AML-193 (cell line): ENCODE measurements around the gene BCAR1.

ENCODE experiments used
- DNase-seq, 2 experiments: peaks; one replicate each; lab custom pipeline; 2025; lab: John Stamatoyannopoulos, UW

BCAR1 gene

GRCh38 chr16:75203667-75204409 is 47.6 kb downstream of the BCAR1 start:
- DNase-seq, result no peak

DNA sequence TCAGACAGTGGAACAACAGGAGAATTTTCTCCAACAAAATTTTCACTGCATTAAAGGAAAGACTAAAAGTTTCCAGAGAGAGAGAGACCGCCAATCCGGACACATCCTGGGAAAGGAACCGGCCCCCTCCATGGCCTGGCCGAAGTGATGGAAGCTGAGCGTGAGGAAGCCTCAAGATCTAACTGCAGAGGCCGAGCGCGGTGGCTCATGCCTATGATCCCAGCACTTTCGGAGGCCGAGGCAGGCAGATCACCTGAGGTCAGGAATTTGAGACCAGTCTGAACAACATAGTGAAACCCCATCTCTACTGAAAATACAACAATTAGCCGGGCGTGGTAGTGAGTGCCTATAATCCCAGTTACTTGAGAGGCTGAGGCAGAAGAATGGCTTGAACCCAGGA is 48.3 kb downstream of the BCAR1 start:
- no peak for DNase-seq

DNA sequence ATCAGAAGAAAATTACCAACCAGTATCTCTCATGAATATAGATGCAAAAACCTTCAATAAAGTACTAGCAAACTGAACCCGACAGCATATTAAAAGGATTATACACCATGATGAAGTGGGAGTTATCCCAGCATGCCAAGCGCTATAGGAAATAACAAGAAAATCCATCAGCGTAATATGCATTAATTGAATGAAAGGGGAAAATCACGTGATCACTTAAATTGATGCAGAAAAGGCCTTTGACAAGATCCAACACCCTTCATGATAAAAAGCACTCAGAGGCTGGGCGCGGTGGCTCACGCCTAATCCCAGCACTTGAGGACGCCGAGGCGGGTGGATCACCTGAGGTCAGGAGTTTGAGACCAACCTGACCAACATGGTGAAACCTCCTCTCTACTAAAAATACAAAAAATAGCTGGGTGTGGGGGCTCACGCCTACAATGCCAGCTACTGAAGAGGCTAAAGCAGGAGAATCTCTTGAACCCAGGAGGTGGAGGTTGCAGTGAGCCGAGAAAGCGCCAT is 49.3 kb downstream of the BCAR1 start:
- no peak for DNase-seq

GRCh38 chr16:75198135-75198600 is 53.3 kb downstream of the BCAR1 start:
- DNase-seq, result no peak

DNA sequence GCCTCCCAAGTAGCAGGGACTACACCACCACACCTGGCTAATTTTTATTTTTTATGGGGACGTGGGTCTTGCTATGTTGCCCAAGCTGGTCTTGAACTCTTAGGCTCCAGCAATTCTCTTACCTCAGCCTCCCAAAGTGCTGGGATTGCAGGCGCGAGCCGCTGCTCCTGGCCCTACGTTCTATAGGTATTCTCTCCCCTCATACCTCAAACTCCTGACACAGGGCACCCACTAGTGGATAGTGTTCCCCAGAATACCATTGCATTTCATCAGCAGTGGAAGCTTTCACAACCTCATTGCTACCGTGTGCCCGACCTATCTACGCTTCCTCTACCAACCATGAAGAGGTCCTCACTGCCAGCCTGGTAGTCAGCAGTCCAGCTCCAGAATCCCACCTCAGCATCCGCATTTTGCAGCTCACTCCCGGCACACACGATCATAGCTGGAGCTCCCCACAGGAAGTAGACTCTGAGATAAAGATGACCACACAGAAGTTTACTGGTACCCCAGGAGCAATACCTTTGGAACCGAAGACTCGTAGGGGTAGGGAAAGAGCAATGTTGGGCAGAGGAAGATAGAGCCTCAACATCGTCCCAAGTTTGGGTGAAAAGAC is 53.8 kb downstream of the BCAR1 start:
- DNase-seq, result no peak

DNA sequence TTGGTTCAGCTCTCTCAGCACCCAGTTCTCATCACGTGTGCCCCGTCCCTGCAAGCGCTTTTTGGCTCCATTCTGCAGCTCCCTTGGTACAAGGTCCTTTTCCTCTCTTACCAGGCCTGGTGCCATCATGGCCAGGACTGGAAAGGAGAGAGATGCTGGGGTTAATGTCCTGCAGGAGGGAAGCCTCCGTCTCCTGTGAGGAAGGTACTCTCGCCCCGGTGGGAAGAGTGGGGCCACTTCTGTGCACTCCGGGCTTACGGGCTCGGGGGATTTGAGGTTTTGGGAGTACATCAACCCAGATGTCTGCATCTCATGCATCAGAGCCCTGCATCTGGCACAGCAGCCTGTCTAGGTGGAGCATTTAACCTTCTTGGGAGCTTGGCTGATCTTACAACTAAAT is 54.6 kb downstream of the BCAR1 start:
- no peak for DNase-seq

GRCh38 chr16:75195811-75196790 is 55.3 kb downstream of the BCAR1 start:
- no peak for DNase-seq

DNA sequence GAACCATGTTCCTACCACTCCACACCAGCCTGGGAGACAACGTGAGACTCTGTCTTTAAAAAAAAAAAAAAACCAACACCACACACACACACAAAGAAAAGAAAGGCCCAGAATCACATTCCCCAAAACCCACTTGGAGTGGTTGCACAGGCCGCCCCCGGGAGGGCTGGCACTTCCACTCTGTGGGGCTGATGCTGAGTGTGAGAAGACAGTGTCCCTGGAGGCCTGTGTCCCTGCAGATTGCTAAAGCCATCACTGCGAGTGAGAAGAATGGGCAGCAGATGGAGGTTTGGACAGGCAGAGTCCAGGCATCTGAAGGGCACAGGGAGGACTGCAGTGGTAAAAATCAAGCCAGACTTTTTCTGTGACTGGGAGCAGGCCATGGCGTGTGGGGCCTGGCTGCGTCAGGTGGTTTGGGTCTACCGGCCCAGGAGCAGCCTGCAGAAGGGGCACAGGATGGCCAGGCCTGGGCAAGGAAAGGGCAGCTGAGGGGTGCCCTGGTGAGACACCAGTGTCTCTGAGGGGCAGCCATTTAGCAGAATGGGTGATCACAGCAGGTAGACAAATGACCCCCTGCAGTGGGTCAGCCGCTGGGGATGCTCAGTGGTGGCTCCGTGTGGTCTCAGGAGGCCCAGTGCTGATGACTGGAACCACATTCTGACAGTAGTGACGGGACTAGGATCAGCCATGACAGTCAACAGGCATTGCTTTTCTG is 57.5 kb downstream of the BCAR1 start:
- DNase-seq, result no peak

GRCh38 chr16:75193265-75193650 is 58.2 kb downstream of the BCAR1 start:
- no peak for DNase-seq

- DNase-seq, result no peak
These were observed 58.7 kb downstream of the BCAR1 start for GRCh38 chr16:75192606-75193264.

DNA sequence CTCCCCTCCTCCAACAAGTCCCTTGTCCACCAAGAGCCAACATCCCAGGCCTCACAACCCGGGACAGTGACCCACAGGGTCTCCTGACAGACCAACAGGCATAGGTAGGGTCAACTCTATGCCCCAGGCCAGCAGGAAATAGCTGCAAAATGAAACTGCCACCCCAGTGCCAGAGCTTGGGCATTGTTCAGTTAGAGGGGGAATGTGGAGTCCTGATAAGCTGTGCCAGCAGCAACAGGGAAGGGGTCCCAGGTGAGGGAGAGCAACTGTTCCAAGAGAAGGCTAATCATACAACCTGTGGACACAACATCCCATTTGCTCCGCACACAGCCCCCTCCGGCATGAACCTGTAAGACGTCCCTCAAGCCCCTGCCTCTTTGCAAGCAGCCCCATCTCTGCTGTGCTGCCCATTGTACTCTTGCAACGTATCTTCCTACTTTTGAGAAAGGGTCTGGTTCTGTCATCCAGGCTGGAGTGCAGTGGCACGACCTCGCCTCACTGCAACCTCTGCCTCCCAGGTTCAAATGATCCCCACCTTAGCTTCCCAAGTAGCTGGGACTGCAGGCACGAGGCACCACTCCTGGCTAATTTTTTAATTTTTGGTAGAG is 61.7 kb downstream of the BCAR1 start:
- DNase-seq, result no peak

GRCh38 chr16:75188832-75189477 is 62.5 kb downstream of the BCAR1 start:
- no peak for DNase-seq

- DNase-seq, result no peak
These were observed 69.8 kb downstream of the BCAR1 start for GRCh38 chr16:75181630-75182029.

DNA sequence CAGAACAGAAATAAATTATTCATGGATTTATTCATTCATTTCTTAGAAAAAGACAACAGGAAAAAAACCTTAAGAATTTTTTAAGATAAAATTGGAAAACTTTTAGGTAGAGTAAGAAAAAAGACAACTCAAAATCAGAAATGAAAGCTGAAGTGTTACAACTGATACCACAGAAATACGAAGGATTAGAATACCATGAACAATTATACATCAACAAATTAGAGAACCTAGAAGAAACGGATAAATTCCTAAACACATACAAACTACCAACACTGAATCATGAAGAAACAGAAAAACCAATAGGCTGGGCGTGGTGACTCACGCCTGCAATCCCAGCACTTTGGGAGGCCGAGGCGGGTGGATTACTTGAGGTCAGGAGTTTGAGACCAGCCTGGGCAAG is 72.2 kb downstream of the BCAR1 start:
- no peak for DNase-seq
